ENCODE data around the gene AMZ1.

The AMZ1 gene

DNA sequence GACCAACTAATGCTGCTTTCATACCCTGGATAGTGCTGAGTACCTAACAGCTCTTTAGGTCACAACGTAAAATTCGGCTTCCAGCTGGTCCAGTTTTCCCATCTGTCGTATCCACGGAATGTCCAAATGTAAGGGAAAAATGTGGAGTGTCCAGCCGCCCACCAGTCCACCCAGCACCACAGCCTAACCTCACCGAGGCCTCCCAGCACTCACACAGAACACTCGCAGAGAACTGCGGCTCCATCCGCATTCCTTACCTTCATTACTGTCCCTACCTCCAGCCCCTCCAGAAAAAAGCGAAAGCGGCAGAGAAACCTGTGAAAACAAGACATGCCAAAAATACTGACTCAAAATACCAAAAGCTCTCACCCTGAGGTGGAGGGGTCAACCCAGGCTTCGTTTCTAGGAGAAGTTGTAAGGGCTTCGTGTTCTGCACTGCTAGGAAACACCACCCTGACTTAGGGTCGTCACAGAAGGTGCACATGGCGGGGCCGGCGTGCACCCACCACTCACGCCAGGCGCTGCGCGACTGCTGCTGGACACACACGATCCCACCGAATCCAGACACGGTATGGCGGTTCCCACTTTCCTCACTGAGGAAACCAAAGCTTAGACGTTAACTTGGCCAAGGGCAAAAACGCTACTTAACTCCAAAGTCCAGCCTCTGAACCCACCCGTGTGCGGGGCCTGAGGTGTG, 73.9 kb downstream of the AMZ1 start:
- DNase-seq (ENCODE audit: low spot score), result no peak
- TF ChIP-seq, protein P1, sequence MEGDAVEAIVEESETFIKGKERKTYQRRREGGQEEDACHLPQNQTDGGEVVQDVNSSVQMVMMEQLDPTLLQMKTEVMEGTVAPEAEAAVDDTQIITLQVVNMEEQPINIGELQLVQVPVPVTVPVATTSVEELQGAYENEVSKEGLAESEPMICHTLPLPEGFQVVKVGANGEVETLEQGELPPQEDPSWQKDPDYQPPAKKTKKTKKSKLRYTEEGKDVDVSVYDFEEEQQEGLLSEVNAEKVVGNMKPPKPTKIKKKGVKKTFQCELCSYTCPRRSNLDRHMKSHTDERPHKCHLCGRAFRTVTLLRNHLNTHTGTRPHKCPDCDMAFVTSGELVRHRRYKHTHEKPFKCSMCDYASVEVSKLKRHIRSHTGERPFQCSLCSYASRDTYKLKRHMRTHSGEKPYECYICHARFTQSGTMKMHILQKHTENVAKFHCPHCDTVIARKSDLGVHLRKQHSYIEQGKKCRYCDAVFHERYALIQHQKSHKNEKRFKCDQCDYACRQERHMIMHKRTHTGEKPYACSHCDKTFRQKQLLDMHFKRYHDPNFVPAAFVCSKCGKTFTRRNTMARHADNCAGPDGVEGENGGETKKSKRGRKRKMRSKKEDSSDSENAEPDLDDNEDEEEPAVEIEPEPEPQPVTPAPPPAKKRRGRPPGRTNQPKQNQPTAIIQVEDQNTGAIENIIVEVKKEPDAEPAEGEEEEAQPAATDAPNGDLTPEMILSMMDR (IDR thresholded peaks at IDR 0.05; ENCODE audit: extremely low read depth, insufficient read depth, missing control alignments), result no peak
- in situ Hi-C loops (cut with MboI; ENCODE audit: low pct_unique_long_range_greater_than_20kb, low sequenced_read_pairs, unreplicated experiment), result no loop called here

GRCh38 chr7:2763597-2763996, 75.6 kb downstream of the AMZ1 start:
- in situ Hi-C loops (cut with MboI; ENCODE audit: low pct_unique_long_range_greater_than_20kb, low sequenced_read_pairs, unreplicated experiment), result no loop called here
- DNase-seq (ENCODE audit: low spot score), result no peak
- TF ChIP-seq, protein P1 (IDR thresholded peaks at IDR 0.05; ENCODE audit: extremely low read depth, insufficient read depth, missing control alignments), result no peak

- TF ChIP-seq, protein P1 (IDR thresholded peaks at IDR 0.05; ENCODE audit: extremely low read depth, insufficient read depth, missing control alignments), result no peak
- in situ Hi-C loops (cut with MboI; ENCODE audit: low pct_unique_long_range_greater_than_20kb, low sequenced_read_pairs, unreplicated experiment), result no loop called here
- DNase-seq (ENCODE audit: low spot score), result no peak
These were observed 76.6 kb downstream of the AMZ1 start for GRCh38 chr7:2764621-2765020.
